Heart right ventricle (tissue), 16 donors: ENCODE measurements around the gene CBFA2T3. TPM values are rescaled to one million over a fixed set of nuclear protein-coding genes. Genes with fewer than 3 reads are reported as not detected.

Experiments used
- ATAC-seq, 8 donors: fragments of 200-7000 bp; cut with Tn5 transposase; one replicate each; pipeline ENCODE4 v1.9.1; 2020; ENCODE audit warnings: mild to moderate bottlenecking in 8 of 8, moderate library complexity in 8 of 8, moderate number of reproducible peaks in 1 of 8
- DNase-seq, 2 donors: peaks; one replicate each; pipeline ENCODE4 v3.0.0-alpha.2; 2020
- H3K27ac ChIP-seq, 10 donors: fragments of 200-600 bp; sonication (generic) in 2 of 10; one replicate each; pipeline versions ENCODE4 v1.5.0 to v1.8.0; 2020 to 2022; ENCODE audit warnings: mild to moderate bottlenecking in 3 of 10
- H3K27me3 ChIP-seq, 7 donors: fragments of 200-600 bp; one replicate each; pipeline ENCODE4 v1.8.0; 2021 to 2022; ENCODE audit warnings: mild to moderate bottlenecking in 2 of 7
- H3K36me3 ChIP-seq, 9 donors: fragments of 200-600 bp; sonication (generic) in 1 of 9; one replicate each; pipeline versions ENCODE4 v1.5.0 to v1.8.0; 2020 to 2022; ENCODE audit warnings: mild to moderate bottlenecking in 2 of 9
- H3K4me1 ChIP-seq, 9 donors: fragments of 200-600 bp; sonication (generic) in 1 of 9; one replicate each; pipeline versions ENCODE4 v1.5.0 to v1.8.0; 2020 to 2022; ENCODE audit warnings: mild to moderate bottlenecking in 4 of 9
- H3K4me3 ChIP-seq, 10 donors: fragments of 200-600 bp; sonication (generic) in 2 of 10; one replicate each; pipeline versions ENCODE4 v1.5.0 to v1.8.0; 2020 to 2022; ENCODE audit warnings: mild to moderate bottlenecking in 7 of 10, moderate library complexity in 2 of 10
- H3K9me3 ChIP-seq, 11 donors: fragments of 200-600 bp in 10 of 11; sonication (generic) in 2 of 11; one replicate each; pipeline versions ENCODE4 v1.5.0 to v1.8.0; 2013 to 2022; ENCODE audit warnings: mild to moderate bottlenecking in 2 of 11, control low read depth in 1 of 11, moderate library complexity in 1 of 11
- CTCF ChIP-seq, 9 donors: fragments of 200-600 bp; sonication (generic) in 2 of 9; IDR thresholded peaks; one replicate each; pipeline versions ENCODE4 v1.5.0 to v1.8.0; 2021 to 2022; ENCODE audit warnings: antibody characterized with exemption in 9 of 9, mild to moderate bottlenecking in 5 of 9, moderate library complexity in 1 of 9
- WGBS, 2 donors: extraction: QIAGEN DNeasy Blood & Tissue Kit; methylation state at CpG; one replicate each; pipeline ENCODE4 v1.1.7; 2013; ENCODE audit warnings: inconsistent platforms in 1 of 2; 5-methylcytosine and 5-hydroxymethylcytosine counted together
- intact Hi-C, 10 donors: fragments of 100-400 bp; cut with DNase I; formaldehyde crosslinking; loops; one replicate each; pipeline versions ENCODE4 v1.11.1 to v1.14.2; 2022
- polyA plus RNA-seq, 2 donors: library from polyadenylated mRNA; stranded (reverse); fragments of 200-250 nt; gene quantifications; one replicate each; pipeline ENCODE4 v1.2.3, GENCODE V29; 2013
- total RNA-seq, 10 donors: library from RNA; stranded (reverse); fragmentation: NEBNext Ultra II Directional in 3 of 10; extraction: Animal tissue kit (Norgen Biotek cat#: 25700) in 3 of 10; gene quantifications; one replicate each; pipeline versions ENCODE4 v1.2.1 to v1.2.4, GENCODE V29; 2021 to 2023
- donor health status: Arrhythmogenic right ventricular cardiomyopathy.
- donor health status: ischemic (EF 13 %, LVEDD 7.1; RV severe dilation, severe dysfunction).
- donor health status: healthy with polysubstance abuse.
- donor health status: DM: no; HTN: yes; CAD: no.
- donor health status: DM: no; HTN: no; CAD: no.
- donor health status: ischemic (EF 25% LVEDD 6.9; RV normal size, moderate dysfunction).
- donor health status: ischemic (EF 25% LVEDD 5.7; RV mildly dilated, moderate dysfunction).
- donor health status: healthy.
- donor health status: DM: yes; HTN: yes; CAD: no.
- donor health status: Ischemic cardiomyopathy.
- donor health status: ischemic (EF 35%, LVEDD 5.7; RV mildly dilated, moderate dysfunction).
- donor health status: nonischemic (EF 11% LVEDD 7.7; RV severe dilation, severe dysfunction).
- donor health status: DM: yes; HTN: yes; CAD: no.
- donor health status: PGD.
- donor health status: ischemic (EF 29% LVEDD 5.4; RV normal size, mild dysfunction).
- donor health status: nonischemic (EF 23%, LVEDD 6.1; RV moderate dilation, normal function).

The CBFA2T3 gene
- total and polyA plus RNA-seq, 12 donors = 3.1 to 17.6 (median 6.1) TPM

- no peak for ATAC-seq
- H3K36me3 ChIP-seq = peaks cover 0 to 46% (median 6%) of the 10 kb centered on the region in 9 donors
- H3K27me3 ChIP-seq = no peaks in the 10 kb centered on the region
- H3K9me3 ChIP-seq = no peaks in the 10 kb centered on the region
- H3K27ac ChIP-seq = no peak overlapping the region
- 76 to 85% methylated on average over 11 of the region's 11 CpGs for WGBS, 2 donors
- DNase-seq = no peak
- intact Hi-C loops = no loop called here
- no peak for TF ChIP-seq CTCF (IDR thresholded peaks at IDR 0.05)
- no peak overlapping the region for H3K4me3 ChIP-seq
- peaks cover 0 to 4% (median 0%) of the 10 kb centered on the region in 9 donors for H3K4me1 ChIP-seq
Measured at GRCh38 chr16:88844419-88845036, 132.5 kb downstream of the CBFA2T3 start.

- intact Hi-C loops = no loop called here
- peaks cover 0 to 4% (median 0%) of the 10 kb centered on the region in 9 donors for H3K4me1 ChIP-seq
- peaks cover 0 to 54% (median 9%) of the 10 kb centered on the region in 9 donors for H3K36me3 ChIP-seq
- ATAC-seq (no peak), DNase-seq (no peak)
- WGBS, 2 donors = 90 to 95% methylated on average over 20 of the region's 20 CpGs
- H3K27me3 ChIP-seq = no peaks in the 10 kb centered on the region
- TF ChIP-seq CTCF (IDR thresholded peaks at IDR 0.05) = no peak
- no peaks in the 10 kb centered on the region for H3K9me3 ChIP-seq
- H3K27ac ChIP-seq = no peak overlapping the region
- H3K4me3 ChIP-seq = no peak overlapping the region
Measured at GRCh38 chr16:88843256-88843655, 133.8 kb downstream of the CBFA2T3 start.

- no peaks in the 10 kb centered on the region for H3K9me3 ChIP-seq
- no peak for DNase-seq
- intact Hi-C loops = no loop called here
- TF ChIP-seq CTCF (IDR thresholded peaks at IDR 0.05) = no peak
- no peaks in the 10 kb centered on the region for H3K27me3 ChIP-seq
- H3K36me3 ChIP-seq = peaks cover 0 to 56% (median 9%) of the 10 kb centered on the region in 9 donors
- H3K4me3 ChIP-seq = no peak overlapping the region
- no peak for ATAC-seq
- H3K27ac ChIP-seq = no peak overlapping the region
- WGBS, 2 donors = 92 to 96% methylated on average over 25 of the region's 25 CpGs
- peaks cover 0 to 4% (median 0%) of the 10 kb centered on the region in 9 donors for H3K4me1 ChIP-seq
Measured at GRCh38 chr16:88842806-88843205, 134.2 kb downstream of the CBFA2T3 start.

- no peak for DNase-seq
- H3K27ac ChIP-seq = no peak overlapping the region
- 82 to 96% methylated on average over 15 of the region's 15 CpGs for WGBS, 2 donors
- TF ChIP-seq CTCF (IDR thresholded peaks at IDR 0.05) = no peak
- H3K27me3 ChIP-seq = no peaks in the 10 kb centered on the region
- H3K4me3 ChIP-seq = no peak overlapping the region
- peaks cover 0 to 4% (median 0%) of the 10 kb centered on the region in 9 donors for H3K4me1 ChIP-seq
- peaks cover 0 to 55% (median 9%) of the 10 kb centered on the region in 9 donors for H3K36me3 ChIP-seq
- no peak for ATAC-seq
- intact Hi-C loops = no loop called here
- no peaks in the 10 kb centered on the region for H3K9me3 ChIP-seq
Measured at GRCh38 chr16:88842308-88842756, 134.7 kb downstream of the CBFA2T3 start.
